Muscle of leg (tissue), 11 donors: ENCODE data around the gene FAM78A. TPM values are rescaled to one million over a fixed set of nuclear protein-coding genes. Genes with fewer than 3 reads are reported as not detected.

Source experiments
- DNase-seq: peaks from one replicate; pipeline ENCODE4 v3.0.0; 2013
- H3K27ac ChIP-seq: one replicate; pipeline ENCODE4 v1.5.1; 2013; ENCODE audit warnings: mild to moderate bottlenecking, low read length, control low read depth
- H3K27me3 ChIP-seq: one replicate; pipeline ENCODE4 v1.6.1; 2013; ENCODE audit warnings: low read length; ENCODE audit not compliant: control insufficient read depth, insufficient read depth
- H3K36me3 ChIP-seq: one replicate; pipeline ENCODE4 v1.6.1; 2013; ENCODE audit warnings: low read length; ENCODE audit not compliant: control insufficient read depth, insufficient read depth
- H3K4me1 ChIP-seq: one replicate; pipeline ENCODE4 v1.6.1; 2013; ENCODE audit warnings: low read length; ENCODE audit not compliant: control insufficient read depth, insufficient read depth
- H3K4me3 ChIP-seq: one replicate; pipeline ENCODE4 v1.5.1; 2013; ENCODE audit warnings: low read length, control low read depth
- H3K9me3 ChIP-seq: replicated peaks from 2 replicates; pipeline ENCODE4 v1.6.1; 2013; ENCODE audit warnings: low read depth, low read length; ENCODE audit not compliant: control insufficient read depth
- WGBS: methylation state at CpG from one replicate; pipeline ENCODE4 v1.1.5; 2013; ENCODE audit warnings: missing lambda C conversion rate; ENCODE audit not compliant: insufficient coverage; 5-methylcytosine and 5-hydroxymethylcytosine counted together
- polyA plus RNA-seq, 8 donors: library from polyadenylated mRNA; unstranded; fragments of 120-200 nt; gene quantifications; one replicate each; pipeline versions ENCODE4 v1.2.1 to v1.2.3, GENCODE V29; 2013; ENCODE audit warnings: inconsistent platforms in 1 of 8, low replicate concordance in 1 of 8; ENCODE audit not compliant: insufficient read length in 8 of 8, insufficient read depth in 1 of 8
- total RNA-seq: library from RNA; stranded (reverse); fragments of 120-200 nt; gene quantifications from one replicate; pipeline ENCODE4 v1.2.4, GENCODE V29; 2013

FAM78A gene
- total and polyA plus RNA-seq, 9 donors = 23.0 to 45.2 (median 33.1) TPM

GRCh38 chr9:131312246-131312645, 35.9 kb upstream of the FAM78A start:
- Histone ChIP-seq H3K27me3 (no peaks in the 10 kb centered on the region), H3K4me1 (peaks cover 22% of the 10 kb centered on the region), H3K4me3 (no peak overlapping the region), H3K9me3 (no peaks in the 10 kb centered on the region), H3K36me3 (peaks cover 5% of the 10 kb centered on the region), H3K27ac (no peak overlapping the region)
- WGBS = 93% methylated on average over 2 of the region's 9 CpGs
- DNase-seq = no peak

GRCh38 chr9:131310833-131311554, 34.7 kb upstream of the FAM78A start:
- WGBS = 42% methylated on average over 9 of the region's 20 CpGs
- Histone ChIP-seq H3K4me3 (no peak overlapping the region), H3K4me1 (peaks cover 22% of the 10 kb centered on the region), H3K27ac (no peak overlapping the region), H3K9me3 (no peaks in the 10 kb centered on the region), H3K27me3 (no peaks in the 10 kb centered on the region), H3K36me3 (peaks cover 5% of the 10 kb centered on the region)
- no peak for DNase-seq

GRCh38 chr9:131309530-131310276, 33.4 kb upstream of the FAM78A start:
- no peak for DNase-seq
- Histone ChIP-seq H3K27me3 (no peaks in the 10 kb centered on the region), H3K9me3 (no peaks in the 10 kb centered on the region), H3K27ac (no peak overlapping the region), H3K4me3 (no peak overlapping the region), H3K36me3 (peaks cover 7% of the 10 kb centered on the region), H3K4me1 (peaks cover 17% of the 10 kb centered on the region)
- WGBS = 82% methylated on average over 13 of the region's 18 CpGs

- H3K4me3 ChIP-seq = no peak overlapping the region
- no peak overlapping the region for H3K27ac ChIP-seq
- H3K4me1 ChIP-seq = peaks cover 21% of the 10 kb centered on the region
- H3K27me3 ChIP-seq = no peaks in the 10 kb centered on the region
- WGBS = 64% methylated on average over 13 of the region's 17 CpGs
- no peaks in the 10 kb centered on the region for H3K9me3 ChIP-seq
- peaks cover 10% of the 10 kb centered on the region for H3K36me3 ChIP-seq
- DNase-seq = no peak
Observed at GRCh38 chr9:131308906-131309529, 32.7 kb upstream of the FAM78A start.

- H3K4me1 ChIP-seq = peaks cover 26% of the 10 kb centered on the region
- WGBS = 82% methylated on average over 9 of the region's 11 CpGs
- H3K27ac ChIP-seq = no peak overlapping the region
Observed at GRCh38 chr9:131308452-131308851, 32.1 kb upstream of the FAM78A start.

GRCh38 chr9:131307974-131308373, 31.7 kb upstream of the FAM78A start:
- Histone ChIP-seq H3K27ac (no peak overlapping the region), H3K27me3 (no peaks in the 10 kb centered on the region), H3K36me3 (peaks cover 10% of the 10 kb centered on the region), H3K4me3 (no peak overlapping the region), H3K9me3 (no peaks in the 10 kb centered on the region), H3K4me1 (peaks cover 23% of the 10 kb centered on the region)
- WGBS = 92% methylated on average over 28 of the region's 31 CpGs
- DNase-seq = no peak

More at GRCh38 chr9:131308452-131308851, 32.1 kb upstream of the FAM78A start:
- no peak overlapping the region for H3K4me3 ChIP-seq
- peaks cover 10% of the 10 kb centered on the region for H3K36me3 ChIP-seq
- H3K9me3 ChIP-seq = no peaks in the 10 kb centered on the region
- H3K27me3 ChIP-seq = no peaks in the 10 kb centered on the region
- DNase-seq = no peak

- DNase-seq = no peak
- WGBS = 92% methylated on average over 9 of the region's 14 CpGs
- Histone ChIP-seq H3K9me3 (no peaks in the 10 kb centered on the region), H3K36me3 (peaks cover 10% of the 10 kb centered on the region), H3K27me3 (no peaks in the 10 kb centered on the region), H3K27ac (no peak overlapping the region), H3K4me1 (peaks cover 31% of the 10 kb centered on the region), H3K4me3 (no peak overlapping the region)
Observed at GRCh38 chr9:131306397-131307004, 30.2 kb upstream of the FAM78A start.

GRCh38 chr9:131304676-131305355, 28.5 kb upstream of the FAM78A start:
- Histone ChIP-seq H3K27ac (peak overlapping the region; percentile 59), H3K36me3 (peaks cover 10% of the 10 kb centered on the region), H3K9me3 (no peaks in the 10 kb centered on the region), H3K4me1 (peaks cover 39% of the 10 kb centered on the region), H3K27me3 (no peaks in the 10 kb centered on the region), H3K4me3 (no peak overlapping the region)
- DNase-seq = peak; percentile 46
- WGBS = 48% methylated on average over 14 of the region's 19 CpGs

GRCh38 chr9:131303381-131304321, 27.3 kb upstream of the FAM78A start:
- H3K27ac ChIP-seq = peak overlapping the region; percentile 55

More at GRCh38 chr9:131303381-131304321, 27.3 kb upstream of the FAM78A start:
- peaks cover 10% of the 10 kb centered on the region for H3K36me3 ChIP-seq
- peaks cover 50% of the 10 kb centered on the region for H3K4me1 ChIP-seq
- DNase-seq = peak; percentile 72
- no peak overlapping the region for H3K4me3 ChIP-seq
- no peaks in the 10 kb centered on the region for H3K27me3 ChIP-seq
- WGBS = 50% methylated on average over 6 of the region's 11 CpGs
- no peaks in the 10 kb centered on the region for H3K9me3 ChIP-seq
